Measurements from ENCODE around the gene BRD4.

Gene BRD4

GRCh38 chr19:15274477-15274876 is 57.9 kb downstream of the BRD4 start:
- Histone ChIP-seq H3K4me2 (ENCODE audit: insufficient read depth, low read length) (no peak overlapping the region), H3K9me3 (ENCODE audit: insufficient read depth, low read length, severe bottlenecking) (no peaks in the 10 kb centered on the region), H3K9ac (ENCODE audit: low read depth, low read length) (no peak overlapping the region), H3K4me3 (ENCODE audit: low read depth in 1 of 2, low read length in 2 of 2) (no peak overlapping the region), H3K27ac (ENCODE audit: low read length) (no peak overlapping the region), H3K36me3 (ENCODE audit: insufficient read depth, low read length) (peaks cover 68% of the 10 kb centered on the region), H4K20me1 (ENCODE audit: insufficient read depth, low read length) (peaks cover 100% of the 10 kb centered on the region), H3K27me3 (ENCODE audit: insufficient read depth, low read length, poor library complexity) (no peaks in the 10 kb centered on the region), H3K4me1 (ENCODE audit: insufficient read depth, low read length) (no peaks in the 10 kb centered on the region), H3K79me2 (ENCODE audit: insufficient read depth, low read length) (peaks cover 100% of the 10 kb centered on the region), H2AFZ (ENCODE audit: low read depth, low read length) (no peak overlapping the region)
- no peak for TF ChIP-seq CTCF (IDR thresholded peaks at IDR 0.05; ENCODE audit: borderline replicate concordance, extremely low read depth, low read length, poor library complexity, severe bottlenecking)
- TF ChIP-seq EZH2 (IDR thresholded peaks at IDR 0.05; ENCODE audit: borderline replicate concordance, low read depth, low read length, severe bottlenecking): no peak
- DNase-seq (no peak), ATAC-seq (ENCODE audit: insufficient read depth, low read depth) (no peak)

GRCh38 chr19:15269806-15270205 is 62.5 kb downstream of the BRD4 start:
- H3K4me1 ChIP-seq (ENCODE audit: insufficient read depth, low read length): no peaks in the 10 kb centered on the region
- no peaks in the 10 kb centered on the region for H3K27me3 ChIP-seq (ENCODE audit: insufficient read depth, low read length, poor library complexity)
- DNase-seq (no peak), ATAC-seq (ENCODE audit: insufficient read depth, low read depth) (no peak)
- no peak for TF ChIP-seq CTCF (IDR thresholded peaks at IDR 0.05; ENCODE audit: borderline replicate concordance, extremely low read depth, low read length, poor library complexity, severe bottlenecking)
- TF ChIP-seq EZH2 (IDR thresholded peaks at IDR 0.05; ENCODE audit: borderline replicate concordance, low read depth, low read length, severe bottlenecking): no peak
- H2AFZ ChIP-seq (ENCODE audit: low read depth, low read length): no peak overlapping the region
- H4K20me1 ChIP-seq (ENCODE audit: insufficient read depth, low read length): peaks cover 99% of the 10 kb centered on the region
- peaks cover 98% of the 10 kb centered on the region for H3K36me3 ChIP-seq (ENCODE audit: insufficient read depth, low read length)
- H3K9ac ChIP-seq (ENCODE audit: low read depth, low read length): no peak overlapping the region
- no peak overlapping the region for H3K4me3 ChIP-seq (ENCODE audit: low read depth in 1 of 2, low read length in 2 of 2)
- no peak overlapping the region for H3K4me2 ChIP-seq (ENCODE audit: insufficient read depth, low read length)
- no peaks in the 10 kb centered on the region for H3K9me3 ChIP-seq (ENCODE audit: insufficient read depth, low read length, severe bottlenecking)
- no peak overlapping the region for H3K27ac ChIP-seq (ENCODE audit: low read length)
- peaks cover 99% of the 10 kb centered on the region for H3K79me2 ChIP-seq (ENCODE audit: insufficient read depth, low read length)

GRCh38 chr19:15268928-15269253 is 63.4 kb downstream of the BRD4 start:
- H3K36me3 ChIP-seq (ENCODE audit: insufficient read depth, low read length): peaks cover 99% of the 10 kb centered on the region
- no peak overlapping the region for H3K27ac ChIP-seq (ENCODE audit: low read length)
- peaks cover 99% of the 10 kb centered on the region for H4K20me1 ChIP-seq (ENCODE audit: insufficient read depth, low read length)
- TF ChIP-seq CTCF (IDR thresholded peaks at IDR 0.05; ENCODE audit: borderline replicate concordance, extremely low read depth, low read length, poor library complexity, severe bottlenecking) (no peak), EZH2 (IDR thresholded peaks at IDR 0.05; ENCODE audit: borderline replicate concordance, low read depth, low read length, severe bottlenecking) (no peak)
- no peak overlapping the region for H3K9ac ChIP-seq (ENCODE audit: low read depth, low read length)
- peaks cover 99% of the 10 kb centered on the region for H3K79me2 ChIP-seq (ENCODE audit: insufficient read depth, low read length)
- no peaks in the 10 kb centered on the region for H3K27me3 ChIP-seq (ENCODE audit: insufficient read depth, low read length, poor library complexity)
- H3K9me3 ChIP-seq (ENCODE audit: insufficient read depth, low read length, severe bottlenecking): no peaks in the 10 kb centered on the region
- no peaks in the 10 kb centered on the region for H3K4me1 ChIP-seq (ENCODE audit: insufficient read depth, low read length)
- no peak for ATAC-seq (ENCODE audit: insufficient read depth, low read depth)
- no peak overlapping the region for H3K4me2 ChIP-seq (ENCODE audit: insufficient read depth, low read length)
- H3K4me3 ChIP-seq (ENCODE audit: low read depth in 1 of 2, low read length in 2 of 2): no peak overlapping the region
- no peak for DNase-seq
- H2AFZ ChIP-seq (ENCODE audit: low read depth, low read length): no peak overlapping the region

Data from DND-41 (cell line).